Measurements from ENCODE around the gene KLHL29.

Gene KLHL29

DNA sequence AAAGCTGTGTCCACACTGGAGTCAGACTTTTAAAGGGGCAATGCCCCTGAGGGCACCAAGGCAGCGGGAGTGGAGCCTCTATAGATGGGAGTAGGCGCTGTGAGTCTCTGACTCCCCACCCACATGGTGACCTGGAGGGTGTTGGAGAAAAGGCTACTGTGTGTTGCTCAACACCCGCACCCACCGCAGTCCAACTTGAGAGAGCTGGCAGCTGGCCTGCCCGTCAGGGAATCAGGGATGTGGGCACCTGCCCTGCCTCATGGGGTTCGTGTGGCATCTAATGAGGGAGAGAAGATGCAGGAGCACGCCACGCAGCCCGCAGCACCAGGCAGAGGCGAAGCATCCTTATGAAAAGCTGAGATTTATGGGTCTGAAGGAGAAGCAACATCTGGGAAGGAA, 84.2 kb downstream of the KLHL29 start:
- no peak for DNase-seq

GRCh38 chr2:23475036-23475435, 90.1 kb downstream of the KLHL29 start:
- DNase-seq, result no peak

- no peak for DNase-seq
These were observed 90.5 kb downstream of the KLHL29 start for GRCh38 chr2:23475473-23475872.

DNA sequence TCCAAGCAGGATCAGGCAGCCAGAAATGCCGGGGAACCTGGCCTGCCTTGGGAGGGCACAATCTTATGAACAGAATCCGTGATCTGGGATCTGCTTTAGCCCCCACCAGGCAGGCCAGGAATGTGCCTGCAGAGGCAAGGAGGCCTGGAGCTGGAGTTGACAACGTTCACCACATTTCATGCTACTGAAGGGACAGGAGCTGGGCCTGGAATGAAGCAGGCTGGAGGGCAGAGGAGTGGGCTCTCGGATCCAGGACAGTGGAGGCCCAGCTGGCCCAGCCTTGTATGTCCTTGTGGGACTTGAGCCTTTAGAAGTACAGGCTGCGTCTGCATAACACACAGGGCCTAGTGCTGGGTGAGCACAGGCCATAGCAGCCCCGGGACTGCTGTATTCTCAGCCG, 91.8 kb downstream of the KLHL29 start:
- DNase-seq, result no peak

DNA sequence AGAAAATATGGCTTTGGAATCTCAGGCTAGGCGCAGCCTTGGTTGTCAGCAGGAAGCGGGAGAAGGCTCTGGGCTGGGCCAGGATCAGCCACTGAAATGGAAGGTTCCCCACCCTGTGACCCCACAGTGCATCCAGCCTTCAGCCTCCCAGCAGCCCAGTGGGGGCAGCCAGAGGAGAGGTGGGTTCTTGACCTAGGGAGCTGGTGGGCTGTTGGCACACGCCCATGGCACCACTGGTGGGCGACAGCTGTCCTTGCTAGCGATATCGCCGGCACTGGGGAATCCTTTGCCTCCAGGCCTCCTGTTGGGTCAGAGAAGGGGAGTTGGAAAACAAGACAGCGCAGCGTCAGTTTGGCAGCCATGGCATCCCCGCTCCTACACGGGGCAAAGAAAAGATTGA, 92.4 kb downstream of the KLHL29 start:
- no peak for DNase-seq

- no peak for DNase-seq
These were observed 93.3 kb downstream of the KLHL29 start for GRCh38 chr2:23478087-23478932.

- no peak for DNase-seq
These were observed 94.1 kb downstream of the KLHL29 start for GRCh38 chr2:23478933-23479683.

DNA sequence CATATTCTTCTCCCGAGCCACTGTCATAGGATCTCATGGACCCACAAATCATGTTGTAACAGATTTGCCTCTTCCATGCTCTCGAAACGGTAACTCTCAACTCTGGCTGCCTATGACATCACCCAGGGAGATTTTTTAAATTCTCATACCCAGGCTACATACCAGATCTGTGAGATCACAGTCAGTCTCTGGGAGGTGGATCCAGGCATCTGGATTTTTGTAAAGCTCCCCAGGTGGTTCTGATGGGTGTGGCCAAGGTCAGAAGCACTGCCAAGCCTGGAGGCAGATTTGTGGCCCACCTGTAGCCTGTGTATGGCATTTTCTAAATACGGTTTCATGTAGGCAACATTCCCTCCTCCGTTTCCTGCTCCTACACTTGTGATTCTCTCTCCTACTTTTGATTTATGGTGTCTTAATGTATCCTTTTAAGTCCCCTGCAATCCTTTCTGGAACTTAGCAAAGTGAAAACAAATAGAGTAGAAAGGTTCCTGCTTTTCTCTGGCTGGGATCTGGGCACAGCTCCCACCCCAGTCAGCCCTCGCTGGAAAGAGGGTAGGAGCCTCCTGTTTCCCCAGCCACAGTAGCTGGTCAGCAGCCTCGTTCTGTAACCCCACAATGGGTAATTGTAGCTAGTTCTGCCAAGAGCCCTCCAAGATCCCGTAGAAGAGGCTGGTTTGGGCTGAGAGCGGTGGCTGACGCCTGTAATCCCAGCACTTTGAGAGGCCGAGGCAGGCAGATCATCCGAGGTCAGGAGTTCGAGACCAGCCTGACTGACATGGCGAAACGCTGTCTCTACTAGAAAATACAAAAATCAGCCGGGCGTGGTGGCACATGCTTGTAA, 96.2 kb downstream of the KLHL29 start:
- no peak for DNase-seq

DNA sequence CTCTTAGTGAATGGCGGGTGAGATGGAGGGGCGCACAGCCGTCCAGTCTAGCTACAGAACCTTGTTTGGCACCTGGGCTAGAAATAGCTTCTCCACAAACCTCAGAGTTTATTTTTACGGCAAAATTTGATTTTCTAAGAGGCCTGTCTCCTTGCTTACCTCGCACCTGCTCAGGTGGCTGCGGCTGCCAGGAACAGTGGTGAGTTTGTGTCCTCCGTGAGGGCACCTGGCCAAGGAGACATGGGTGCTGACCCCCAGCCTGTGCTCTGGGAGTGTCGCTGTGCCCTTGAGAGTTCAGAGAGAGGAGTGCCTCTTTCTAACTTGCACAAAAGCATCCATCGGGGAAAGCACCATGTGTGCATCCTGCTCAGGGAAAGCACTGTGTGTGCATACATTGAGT, 97.2 kb downstream of the KLHL29 start:
- no peak for DNase-seq

DNA sequence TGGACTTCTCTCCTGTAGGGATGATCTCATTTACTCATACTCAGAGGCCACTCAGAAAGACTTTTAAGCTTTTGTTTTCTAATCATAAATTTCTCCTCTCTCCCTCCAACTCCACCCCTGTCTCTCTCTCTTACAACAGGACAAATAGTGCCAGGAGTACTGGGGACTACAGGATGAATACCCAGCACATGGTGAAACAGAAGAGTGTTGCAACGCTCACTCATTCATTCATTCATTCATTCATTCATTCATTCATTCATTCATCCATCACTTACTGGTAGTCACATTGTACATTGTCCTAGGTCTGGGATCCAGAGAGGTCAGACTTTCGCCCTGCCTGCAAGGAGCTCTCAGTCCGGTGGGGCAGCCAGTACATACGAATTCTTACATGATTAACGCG, 97.6 kb downstream of the KLHL29 start:
- no peak for DNase-seq

GRCh38 chr2:23483791-23484190, 98.8 kb downstream of the KLHL29 start:
- DNase-seq, result no peak

DNA sequence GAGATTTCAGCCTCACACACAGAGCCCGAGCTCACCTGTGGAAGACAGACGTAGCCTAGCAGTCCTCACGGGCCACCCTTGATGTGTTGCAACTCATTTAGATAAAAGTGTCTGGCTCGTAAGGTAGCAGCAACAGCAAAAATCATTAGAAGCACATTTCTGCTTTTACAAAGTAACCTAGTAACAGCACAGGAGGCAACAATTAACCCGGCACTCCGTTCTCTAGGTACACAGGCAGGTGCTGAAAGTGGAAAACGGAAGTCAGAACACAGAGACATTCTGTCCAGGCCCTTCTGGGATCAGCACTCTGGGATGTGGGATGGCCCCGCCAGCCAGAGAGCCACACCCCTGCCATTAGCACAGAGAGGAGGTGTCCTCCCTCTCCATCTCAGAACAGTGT, 99.3 kb downstream of the KLHL29 start:
- no peak for DNase-seq

- DNase-seq, result no peak
These were observed 99.8 kb downstream of the KLHL29 start for GRCh38 chr2:23484767-23485166.

GRCh38 chr2:23485261-23485660, 100.3 kb downstream of the KLHL29 start:
- no peak for DNase-seq

GRCh38 chr2:23485841-23486683, 101.1 kb downstream of the KLHL29 start:
- no peak for DNase-seq

DNA sequence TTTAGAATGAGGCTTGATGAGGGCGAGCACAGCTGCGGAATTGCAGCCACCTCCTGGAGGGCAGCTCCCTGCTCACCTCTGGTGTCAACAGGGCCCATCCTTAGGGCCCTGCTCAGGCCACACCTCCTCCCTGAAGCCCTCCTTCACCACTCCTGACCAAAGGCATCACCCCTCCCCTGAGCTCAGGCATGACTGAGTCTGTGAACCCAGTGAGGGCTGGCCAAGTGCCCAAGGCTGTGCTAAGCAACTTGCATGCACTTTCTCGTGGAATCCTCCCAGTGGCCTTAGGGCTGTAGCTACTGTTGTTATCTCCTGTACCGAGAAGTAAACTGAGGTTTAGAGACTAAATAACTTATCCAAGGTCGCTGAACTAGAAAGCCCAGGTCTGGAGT, 101.7 kb downstream of the KLHL29 start:
- no peak for DNase-seq

GRCh38 chr2:23487735-23488492, 102.9 kb downstream of the KLHL29 start:
- no peak for DNase-seq

DNA sequence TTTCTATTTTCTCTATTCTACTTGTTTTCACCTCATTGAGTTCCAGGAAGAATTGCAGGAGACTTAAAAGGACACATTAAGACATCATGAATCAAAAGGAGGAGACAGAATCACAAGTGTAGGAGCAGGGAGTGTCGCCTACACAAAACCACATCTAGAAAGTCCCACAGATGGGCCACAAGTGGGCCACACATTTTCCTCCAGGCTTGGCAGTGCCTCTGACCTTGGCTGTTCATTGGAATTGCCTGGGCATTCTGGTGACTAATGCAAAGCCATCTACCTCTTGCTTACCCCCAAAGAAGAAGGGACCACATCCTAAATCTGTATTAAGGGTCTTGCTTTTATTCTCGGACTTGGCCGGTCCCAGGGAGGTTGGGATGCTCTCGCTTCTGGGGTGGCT, 103.6 kb downstream of the KLHL29 start:
- no peak for DNase-seq

DNA sequence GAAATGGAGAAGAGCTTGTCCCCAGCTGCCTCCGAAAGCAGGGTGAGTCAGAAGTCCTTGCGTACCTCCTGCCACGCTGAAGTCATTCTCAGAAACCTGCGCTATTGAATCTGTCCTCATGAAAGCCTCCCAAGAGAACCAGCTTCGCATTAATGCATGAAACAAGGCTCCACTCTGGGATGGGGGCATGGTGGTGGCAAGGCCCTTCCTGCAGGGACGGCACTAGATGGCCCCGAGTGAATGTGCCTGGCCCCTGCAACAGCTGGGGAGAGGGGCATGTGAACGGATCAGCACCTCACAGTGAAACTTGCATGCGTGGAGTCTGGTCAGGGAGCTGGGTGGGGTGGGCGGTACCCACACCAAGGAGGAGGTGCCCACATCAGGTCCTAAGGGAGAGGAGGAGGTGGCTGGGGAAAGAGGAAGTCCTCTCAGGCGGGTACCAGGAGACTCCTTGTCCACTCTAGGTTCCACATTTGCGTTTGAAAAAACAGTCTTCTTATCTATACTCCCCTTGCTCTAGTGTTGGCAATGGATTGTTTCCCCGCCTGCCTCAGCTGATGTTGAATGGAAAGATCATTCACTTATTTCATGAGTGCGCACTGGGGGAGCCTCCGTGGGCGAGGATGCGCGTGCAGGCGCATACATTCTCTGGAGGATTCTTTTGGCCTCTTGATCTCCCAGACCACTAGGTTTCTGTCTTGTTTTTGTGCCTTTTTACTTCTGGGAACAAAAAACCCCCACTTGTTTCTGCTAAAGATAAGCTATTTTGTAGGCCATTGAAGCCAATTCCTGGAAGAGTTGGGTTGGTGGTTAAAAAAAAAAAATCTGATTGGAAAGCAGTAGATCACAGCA, 104.7 kb downstream of the KLHL29 start:
- no peak for DNase-seq
